ENCODE data around the gene CARMIL3.

CARMIL3 gene

DNA sequence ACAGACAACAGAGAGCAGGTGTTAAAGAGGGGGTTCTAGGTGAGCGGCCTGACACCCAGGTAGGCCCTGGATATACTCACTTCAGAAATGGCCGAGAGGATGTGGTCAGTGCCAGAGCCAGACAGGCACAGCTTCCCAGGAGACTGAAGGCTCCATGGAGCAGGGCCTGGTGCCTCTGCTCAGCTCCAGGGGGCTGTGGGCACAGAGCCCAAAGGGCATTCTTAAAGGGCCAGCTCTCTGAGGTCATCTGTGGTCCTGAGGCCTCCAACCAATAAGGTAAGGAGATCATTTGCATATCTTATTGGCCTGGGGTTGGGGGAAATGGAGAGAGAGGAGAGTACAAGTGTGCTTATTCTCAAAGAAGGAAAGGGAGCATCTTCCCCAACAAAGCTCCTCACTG lies 32.6 kb downstream of the CARMIL3 start:
- Histone ChIP-seq H3K4me3 (ENCODE audit: low read length, poor library complexity, severe bottlenecking) (no peak overlapping the region), H3K79me2 (ENCODE audit: insufficient read depth, low read length) (no peaks in the 10 kb centered on the region), H4K20me1 (ENCODE audit: insufficient read depth, low read length, poor library complexity, severe bottlenecking) (no peaks in the 10 kb centered on the region), H3K27me3 (ENCODE audit: insufficient read depth, low read length, poor library complexity, severe bottlenecking) (no peaks in the 10 kb centered on the region), H3K36me3 (ENCODE audit: insufficient read depth, low read length) (no peaks in the 10 kb centered on the region), H3K9me3 (ENCODE audit: insufficient read depth, low read depth, low read length) (no peaks in the 10 kb centered on the region), H3K9me2 (replicated peaks; ENCODE audit: low read depth, low read length) (no peaks in the 10 kb centered on the region), H3F3A (ENCODE audit: low read depth) (no peaks in the 10 kb centered on the region), H3K9ac (ENCODE audit: low read depth, low read length, poor library complexity, severe bottlenecking) (no peak overlapping the region), H3K4me1 (ENCODE audit: insufficient read depth, low read length, poor library complexity, severe bottlenecking) (peaks cover 21% of the 10 kb centered on the region), H3K4me2 (ENCODE audit: low read depth, low read length, poor library complexity, severe bottlenecking) (no peak overlapping the region), H2AFZ (ENCODE audit: low read length) (no peak overlapping the region)
- TF ChIP-seq CTCF (conservative IDR thresholded peaks at IDR 0.05; ENCODE audit: low read length) (no peak), EZH2phosphoT487 (IDR thresholded peaks at IDR 0.05; ENCODE audit: borderline replicate concordance) (no peak)

- Histone ChIP-seq H4K20me1 (ENCODE audit: insufficient read depth, low read length, poor library complexity, severe bottlenecking) (no peaks in the 10 kb centered on the region), H3K27me3 (ENCODE audit: insufficient read depth, low read length, poor library complexity, severe bottlenecking) (no peaks in the 10 kb centered on the region), H3K9me2 (replicated peaks; ENCODE audit: low read depth, low read length) (no peaks in the 10 kb centered on the region), H3K4me3 (ENCODE audit: low read length, poor library complexity, severe bottlenecking) (no peak overlapping the region), H3K4me2 (ENCODE audit: low read depth, low read length, poor library complexity, severe bottlenecking) (no peak overlapping the region), H3K9me3 (ENCODE audit: insufficient read depth, low read depth, low read length) (no peaks in the 10 kb centered on the region), H3K9ac (ENCODE audit: low read depth, low read length, poor library complexity, severe bottlenecking) (no peak overlapping the region), H3K4me1 (ENCODE audit: insufficient read depth, low read length, poor library complexity, severe bottlenecking) (peaks cover 13% of the 10 kb centered on the region), H3K79me2 (ENCODE audit: insufficient read depth, low read length) (no peaks in the 10 kb centered on the region), H3K36me3 (ENCODE audit: insufficient read depth, low read length) (no peaks in the 10 kb centered on the region), H3F3A (ENCODE audit: low read depth) (no peaks in the 10 kb centered on the region), H2AFZ (ENCODE audit: low read length) (no peak overlapping the region)
- TF ChIP-seq EZH2phosphoT487 (IDR thresholded peaks at IDR 0.05; ENCODE audit: borderline replicate concordance) (no peak), CTCF (conservative IDR thresholded peaks at IDR 0.05; ENCODE audit: low read length) (no peak)
These were observed 33.4 kb downstream of the CARMIL3 start for GRCh38 chr14:24085215-24085614.

GRCh38 chr14:24086193-24086955 lies 34.6 kb downstream of the CARMIL3 start:
- no peaks in the 10 kb centered on the region for H3F3A ChIP-seq (ENCODE audit: low read depth)
- H3K36me3 ChIP-seq (ENCODE audit: insufficient read depth, low read length), result no peaks in the 10 kb centered on the region
- H3K79me2 ChIP-seq (ENCODE audit: insufficient read depth, low read length), result no peaks in the 10 kb centered on the region
- no peaks in the 10 kb centered on the region for H3K27me3 ChIP-seq (ENCODE audit: insufficient read depth, low read length, poor library complexity, severe bottlenecking)
- no peak overlapping the region for H2AFZ ChIP-seq (ENCODE audit: low read length)
- TF ChIP-seq EZH2phosphoT487 (IDR thresholded peaks at IDR 0.05; ENCODE audit: borderline replicate concordance) (no peak), CTCF (conservative IDR thresholded peaks at IDR 0.05; ENCODE audit: low read length) (no peak)
- H3K4me1 ChIP-seq (ENCODE audit: insufficient read depth, low read length, poor library complexity, severe bottlenecking), result peaks cover 6% of the 10 kb centered on the region
- no peaks in the 10 kb centered on the region for H4K20me1 ChIP-seq (ENCODE audit: insufficient read depth, low read length, poor library complexity, severe bottlenecking)
- no peak overlapping the region for H3K4me2 ChIP-seq (ENCODE audit: low read depth, low read length, poor library complexity, severe bottlenecking)
- no peak overlapping the region for H3K9ac ChIP-seq (ENCODE audit: low read depth, low read length, poor library complexity, severe bottlenecking)
- H3K9me2 ChIP-seq (replicated peaks; ENCODE audit: low read depth, low read length), result no peaks in the 10 kb centered on the region
- H3K4me3 ChIP-seq (ENCODE audit: low read length, poor library complexity, severe bottlenecking), result no peak overlapping the region
- H3K9me3 ChIP-seq (ENCODE audit: insufficient read depth, low read depth, low read length), result no peaks in the 10 kb centered on the region
